ENCODE measurements around the gene TSPEAR. TPM values are rescaled to one million over a fixed set of nuclear protein-coding genes. Genes with fewer than 3 reads are reported as not detected.

The TSPEAR gene
- total RNA-seq, 2 donors from 2014 or later = not detected

DNA sequence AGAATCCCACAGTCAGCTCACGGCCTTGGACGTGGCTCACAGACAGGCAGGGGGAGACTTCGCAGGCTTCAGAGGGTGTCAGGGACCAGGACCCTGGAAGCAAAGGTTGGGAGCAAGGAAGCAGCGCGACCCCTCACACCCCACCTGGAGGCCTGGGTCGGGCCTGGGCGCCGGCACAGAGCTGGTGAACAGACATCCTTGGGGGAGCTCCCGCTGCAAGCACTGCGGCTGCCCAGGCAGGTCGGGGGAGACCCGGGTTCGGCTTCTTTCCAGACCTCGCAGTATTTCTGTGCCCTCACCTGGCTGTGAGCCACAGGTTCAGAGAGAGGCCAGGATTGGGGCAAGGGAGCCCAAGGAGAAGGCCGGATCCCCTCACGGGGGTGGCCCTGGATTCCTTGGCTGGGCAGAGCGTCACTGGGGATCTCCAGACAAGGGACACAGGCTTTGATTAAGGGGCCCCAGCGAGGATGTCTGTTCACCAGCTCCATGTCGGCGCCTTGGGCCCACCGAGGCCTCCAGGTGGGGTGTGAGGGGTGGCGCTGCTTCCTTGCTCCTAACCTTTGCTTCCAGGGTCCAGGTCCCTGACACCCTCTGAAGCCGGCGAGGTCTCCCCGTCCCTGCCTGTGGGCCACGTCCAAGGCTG lies 37.9 kb upstream of the TSPEAR start:
- intact Hi-C loops (cut with DNase I) = no loop called here
- no peaks in the 10 kb centered on the region for H3K36me3 ChIP-seq
- no peak overlapping the region for H3K27ac ChIP-seq
- TF ChIP-seq, protein P1, sequence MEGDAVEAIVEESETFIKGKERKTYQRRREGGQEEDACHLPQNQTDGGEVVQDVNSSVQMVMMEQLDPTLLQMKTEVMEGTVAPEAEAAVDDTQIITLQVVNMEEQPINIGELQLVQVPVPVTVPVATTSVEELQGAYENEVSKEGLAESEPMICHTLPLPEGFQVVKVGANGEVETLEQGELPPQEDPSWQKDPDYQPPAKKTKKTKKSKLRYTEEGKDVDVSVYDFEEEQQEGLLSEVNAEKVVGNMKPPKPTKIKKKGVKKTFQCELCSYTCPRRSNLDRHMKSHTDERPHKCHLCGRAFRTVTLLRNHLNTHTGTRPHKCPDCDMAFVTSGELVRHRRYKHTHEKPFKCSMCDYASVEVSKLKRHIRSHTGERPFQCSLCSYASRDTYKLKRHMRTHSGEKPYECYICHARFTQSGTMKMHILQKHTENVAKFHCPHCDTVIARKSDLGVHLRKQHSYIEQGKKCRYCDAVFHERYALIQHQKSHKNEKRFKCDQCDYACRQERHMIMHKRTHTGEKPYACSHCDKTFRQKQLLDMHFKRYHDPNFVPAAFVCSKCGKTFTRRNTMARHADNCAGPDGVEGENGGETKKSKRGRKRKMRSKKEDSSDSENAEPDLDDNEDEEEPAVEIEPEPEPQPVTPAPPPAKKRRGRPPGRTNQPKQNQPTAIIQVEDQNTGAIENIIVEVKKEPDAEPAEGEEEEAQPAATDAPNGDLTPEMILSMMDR (IDR thresholded peaks at IDR 0.05) = no peak
- DNase-seq = no peak
- H3K9ac ChIP-seq (ENCODE audit: low read depth in 2 of 2, low read length in 2 of 2) = no peak overlapping the region
- H3K4me1 ChIP-seq = no peaks in the 10 kb centered on the region
- no peak overlapping the region for H3K4me3 ChIP-seq
- no peaks in the 10 kb centered on the region for H3K27me3 ChIP-seq
- no peaks in the 10 kb centered on the region for H3K9me3 ChIP-seq

DNA sequence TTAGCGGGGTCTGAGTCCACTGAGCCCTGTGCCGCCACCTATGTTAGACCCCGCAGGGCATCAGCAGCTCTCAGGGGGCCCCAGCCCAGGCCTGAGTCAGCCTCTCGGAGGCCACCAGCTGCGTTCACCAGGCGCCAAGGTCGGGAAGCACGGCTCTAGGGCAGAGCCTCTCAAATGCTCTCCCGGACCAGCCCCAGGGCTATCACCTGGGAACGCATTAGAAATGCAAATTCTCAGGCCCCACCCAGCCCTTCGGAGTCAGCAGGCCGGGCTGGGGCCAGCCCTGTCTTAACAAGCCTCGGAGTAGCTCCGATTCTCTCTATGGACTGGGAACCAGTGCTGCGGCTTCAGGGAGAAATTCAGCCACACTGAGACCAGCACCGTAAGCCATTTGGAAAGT lies 37.2 kb upstream of the TSPEAR start:
- no peak overlapping the region for H3K4me3 ChIP-seq
- no peak overlapping the region for H3K9ac ChIP-seq (ENCODE audit: low read depth in 2 of 2, low read length in 2 of 2)
- no peaks in the 10 kb centered on the region for H3K36me3 ChIP-seq
- TF ChIP-seq, protein P1 (IDR thresholded peaks at IDR 0.05) = no peak
- DNase-seq = no peak
- H3K27me3 ChIP-seq = no peaks in the 10 kb centered on the region
- no peaks in the 10 kb centered on the region for H3K4me1 ChIP-seq
- no peak overlapping the region for H3K27ac ChIP-seq
- no peaks in the 10 kb centered on the region for H3K9me3 ChIP-seq
- intact Hi-C loops (cut with DNase I) = no loop called here

DNA sequence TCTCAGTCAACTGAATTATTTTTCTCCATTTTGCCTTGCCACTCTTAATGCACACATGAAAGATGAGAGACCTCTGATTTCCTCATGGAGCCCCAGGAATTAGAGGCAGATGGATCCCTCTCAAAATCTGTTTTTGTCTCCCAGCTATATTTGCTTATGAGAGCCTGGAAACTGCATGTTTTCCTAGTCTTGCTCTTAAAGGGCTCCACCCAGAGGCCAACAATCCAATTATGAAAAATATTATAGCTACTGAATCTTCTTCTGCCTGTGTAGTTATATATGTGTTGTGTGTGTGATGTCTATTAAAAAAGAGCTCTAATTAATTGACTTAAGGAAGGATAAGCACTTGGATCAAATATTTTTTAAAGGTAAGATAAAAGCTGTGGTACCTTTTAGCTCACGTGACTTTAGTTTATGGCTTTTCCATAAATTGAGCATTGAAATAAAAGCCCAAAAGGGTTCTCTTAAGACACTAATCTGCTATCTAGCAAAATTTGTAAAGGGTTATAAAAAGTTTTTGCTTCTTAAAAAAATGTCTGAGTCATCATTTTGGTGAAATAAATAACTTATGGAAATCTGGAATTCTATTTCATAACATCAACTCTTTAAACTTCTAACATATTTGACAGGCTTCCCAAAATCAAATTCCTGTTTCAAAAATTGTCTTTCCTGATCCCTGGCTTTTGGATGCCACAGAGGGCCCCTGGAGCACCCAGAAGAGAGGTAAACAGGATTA lies 31.2 kb upstream of the TSPEAR start:
- Histone ChIP-seq H3K4me1 (no peaks in the 10 kb centered on the region), H3K9ac (ENCODE audit: low read depth in 2 of 2, low read length in 2 of 2) (no peak overlapping the region), H3K27ac (no peak overlapping the region), H3K36me3 (no peaks in the 10 kb centered on the region), H3K9me3 (no peaks in the 10 kb centered on the region), H3K4me3 (no peak overlapping the region), H3K27me3 (no peaks in the 10 kb centered on the region)
- no peak for DNase-seq
- intact Hi-C loops (cut with DNase I) = no loop called here
- TF ChIP-seq, protein P1 (IDR thresholded peaks at IDR 0.05) = no peak

DNA sequence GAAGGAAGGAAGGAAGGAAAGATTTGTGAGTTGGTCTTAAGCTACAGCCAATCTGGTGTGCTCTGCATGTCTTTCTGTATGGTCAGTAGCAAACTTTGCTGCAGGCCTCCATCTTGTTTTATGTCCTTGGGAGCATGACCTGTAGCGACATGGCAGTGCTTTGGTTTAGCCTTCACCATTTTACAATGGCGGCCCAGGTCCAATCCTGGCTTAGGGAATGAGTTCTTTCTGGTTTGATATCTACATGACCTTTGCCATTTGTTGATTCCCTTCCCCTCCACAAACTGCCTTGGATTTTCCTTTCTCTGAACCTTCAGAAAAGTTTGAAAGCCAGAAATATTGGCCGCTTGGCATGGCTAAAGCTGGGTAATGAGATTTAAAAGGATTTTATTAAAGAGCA lies 30.5 kb upstream of the TSPEAR start:
- intact Hi-C loops (cut with DNase I) = no loop called here

DNA sequence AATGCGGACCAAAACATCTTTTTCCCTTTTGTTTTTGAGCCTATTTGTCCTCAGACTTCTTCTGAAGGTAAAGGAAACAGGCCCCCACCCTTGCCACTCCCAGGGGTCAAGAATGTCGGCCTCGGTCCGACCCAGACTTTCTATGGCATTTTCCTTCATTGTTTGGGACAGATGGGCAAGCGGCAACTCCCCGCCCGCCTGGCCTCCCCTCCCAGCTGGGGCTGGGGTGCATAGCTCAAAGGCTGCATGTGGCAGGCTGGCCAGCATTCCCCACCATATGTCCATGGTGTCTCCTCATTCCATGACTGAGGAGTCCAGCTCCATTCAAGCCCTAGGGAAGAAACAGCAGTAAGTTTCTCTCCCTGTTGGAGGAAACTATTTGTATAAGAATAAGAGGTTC lies 29.4 kb upstream of the TSPEAR start:
- H3K9ac ChIP-seq (ENCODE audit: low read depth in 2 of 2, low read length in 2 of 2) = no peak overlapping the region
- DNase-seq = no peak
- no peak overlapping the region for H3K4me3 ChIP-seq
- H3K27me3 ChIP-seq = no peaks in the 10 kb centered on the region
- no peak overlapping the region for H3K27ac ChIP-seq
- H3K36me3 ChIP-seq = no peaks in the 10 kb centered on the region
- no peaks in the 10 kb centered on the region for H3K4me1 ChIP-seq
- intact Hi-C loops (cut with DNase I) = no loop called here
- H3K9me3 ChIP-seq = no peaks in the 10 kb centered on the region
- TF ChIP-seq, protein P1 (IDR thresholded peaks at IDR 0.05) = no peak

More for the DNA sequence above, 30.5 kb upstream of the TSPEAR start:
- Histone ChIP-seq H3K9ac (ENCODE audit: low read depth in 2 of 2, low read length in 2 of 2) (no peak overlapping the region), H3K27ac (no peak overlapping the region), H3K4me3 (no peak overlapping the region), H3K4me1 (no peaks in the 10 kb centered on the region), H3K9me3 (no peaks in the 10 kb centered on the region), H3K27me3 (no peaks in the 10 kb centered on the region), H3K36me3 (no peaks in the 10 kb centered on the region)
- TF ChIP-seq, protein P1 (IDR thresholded peaks at IDR 0.05) = no peak
- DNase-seq = no peak
